Measurements from ENCODE around the gene FGGY. TPM values are rescaled to one million over a fixed set of nuclear protein-coding genes. Genes with fewer than 3 reads are reported as not detected.

Gene FGGY
- total RNA-seq, 1 experiment from 2014 or later = 9.7 TPM

- DNase-seq (ENCODE audit: low read depth) = no peak
Measured at GRCh38 chr1:59502009-59502691, 205.3 kb downstream of the FGGY start.

DNA sequence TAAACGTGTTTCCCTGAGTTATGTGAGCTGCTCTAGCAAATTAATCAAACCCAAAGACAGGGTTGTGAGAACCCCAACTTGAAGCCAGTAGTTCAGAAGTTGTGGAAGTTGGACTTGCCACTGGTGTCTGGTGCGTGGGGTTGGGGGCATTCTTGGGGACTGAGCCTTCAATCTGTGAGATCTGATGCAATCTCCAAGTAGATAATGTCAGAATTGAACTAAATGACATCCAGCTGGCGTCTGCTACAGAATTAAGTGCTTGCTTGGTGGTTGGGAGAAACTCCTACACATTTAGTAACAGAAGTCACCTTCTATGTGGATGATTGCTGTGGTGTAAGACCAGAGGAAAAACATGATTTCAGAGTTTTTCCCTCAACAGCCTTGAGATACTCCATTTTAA, 207.4 kb downstream of the FGGY start:
- no peak for DNase-seq (ENCODE audit: low read depth)

DNA sequence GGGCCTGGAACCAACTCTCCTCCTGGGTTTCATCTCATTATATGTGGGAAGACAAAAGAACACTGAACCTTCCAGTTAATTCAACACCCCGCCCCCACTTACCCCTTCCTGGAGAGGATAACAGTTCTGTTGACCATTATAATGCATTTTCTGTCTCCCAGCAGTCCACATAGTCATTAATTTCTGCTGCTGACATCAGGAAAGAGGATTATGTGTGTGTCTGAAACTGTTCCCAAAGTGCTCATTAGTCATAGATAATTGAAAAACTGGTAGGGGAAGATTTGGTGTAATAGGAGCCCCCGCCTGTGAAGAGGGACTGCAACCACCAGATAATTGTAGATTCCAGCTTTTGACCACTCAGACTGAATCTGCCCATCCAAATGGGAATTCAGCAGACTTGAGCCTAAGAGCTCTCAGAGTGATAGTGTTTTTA, 208.7 kb downstream of the FGGY start:
- no peak for DNase-seq (ENCODE audit: low read depth)

- no peak for DNase-seq (ENCODE audit: low read depth)
Measured at GRCh38 chr1:59506952-59507351, 210.1 kb downstream of the FGGY start.

GRCh38 chr1:59509341-59509875, 212.5 kb downstream of the FGGY start:
- DNase-seq (ENCODE audit: low read depth) = no peak

DNA sequence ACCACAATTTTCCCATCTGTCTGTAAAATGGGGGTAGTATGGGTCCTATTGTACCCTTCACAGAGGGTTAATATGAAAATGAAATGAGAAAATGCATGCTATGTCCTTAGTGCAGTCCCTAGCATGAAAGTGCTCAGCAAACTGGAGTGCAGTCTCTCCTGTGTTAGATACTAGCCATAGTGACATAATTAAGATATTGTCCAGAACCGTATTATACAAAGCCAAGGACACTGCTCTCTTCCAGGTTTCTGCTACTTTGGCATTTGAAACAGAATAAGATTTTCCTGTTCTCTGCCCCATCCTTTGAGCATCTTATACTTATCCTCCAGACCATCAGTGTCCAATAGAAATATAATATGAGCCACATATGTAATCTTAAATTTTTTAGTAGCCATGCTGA, 213.4 kb downstream of the FGGY start:
- DNase-seq (ENCODE audit: low read depth) = no peak

GRCh38 chr1:59511476-59512465, 214.9 kb downstream of the FGGY start:
- no peak for DNase-seq (ENCODE audit: low read depth)

GRCh38 chr1:59512702-59513101, 215.8 kb downstream of the FGGY start:
- DNase-seq (ENCODE audit: low read depth) = no peak

DNA sequence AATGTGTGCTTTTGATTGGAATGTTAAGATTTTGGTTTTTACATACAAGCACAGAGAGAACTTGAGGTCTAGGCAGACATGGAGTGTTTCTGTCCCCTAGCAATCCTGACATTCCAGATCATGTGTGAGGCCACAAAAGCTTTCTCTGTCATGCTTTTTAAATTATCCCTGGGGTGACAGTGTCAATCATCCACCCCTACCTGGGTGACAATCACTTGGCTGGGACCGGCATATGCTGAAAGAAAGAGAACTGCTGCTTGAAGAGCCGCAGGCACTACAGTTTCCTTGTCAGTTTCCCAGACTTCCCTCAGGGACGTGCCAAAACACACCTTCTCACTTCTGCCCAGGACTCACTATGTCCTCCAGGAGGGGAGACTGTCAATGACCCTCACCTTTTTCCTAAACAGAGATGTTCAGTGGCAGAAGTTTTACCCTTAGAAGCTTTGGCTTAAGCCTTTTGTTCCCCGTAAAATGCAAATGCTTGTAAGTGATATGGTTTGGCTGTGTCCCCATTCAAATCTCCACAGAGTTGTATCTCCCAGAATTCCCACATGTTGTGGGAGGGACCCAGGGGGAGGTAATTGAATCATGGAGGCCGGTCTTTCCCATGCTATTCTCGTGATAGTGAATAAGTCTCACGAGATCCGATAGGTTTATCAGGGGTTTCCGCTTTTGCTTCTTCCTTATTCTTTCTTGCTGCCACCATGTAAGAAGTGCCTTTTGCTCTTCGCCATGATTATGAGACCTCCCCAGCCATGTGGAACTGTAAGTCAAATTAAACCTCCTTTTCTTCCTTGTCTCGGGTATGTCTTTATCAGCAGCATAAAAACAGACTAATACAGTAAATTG, 217.4 kb downstream of the FGGY start:
- DNase-seq (ENCODE audit: low read depth) = no peak

GRCh38 chr1:59516881-59517280, 220.0 kb downstream of the FGGY start:
- no peak for DNase-seq (ENCODE audit: low read depth)

- no peak for DNase-seq (ENCODE audit: low read depth)
Measured at GRCh38 chr1:59520194-59520593, 223.3 kb downstream of the FGGY start.

DNA sequence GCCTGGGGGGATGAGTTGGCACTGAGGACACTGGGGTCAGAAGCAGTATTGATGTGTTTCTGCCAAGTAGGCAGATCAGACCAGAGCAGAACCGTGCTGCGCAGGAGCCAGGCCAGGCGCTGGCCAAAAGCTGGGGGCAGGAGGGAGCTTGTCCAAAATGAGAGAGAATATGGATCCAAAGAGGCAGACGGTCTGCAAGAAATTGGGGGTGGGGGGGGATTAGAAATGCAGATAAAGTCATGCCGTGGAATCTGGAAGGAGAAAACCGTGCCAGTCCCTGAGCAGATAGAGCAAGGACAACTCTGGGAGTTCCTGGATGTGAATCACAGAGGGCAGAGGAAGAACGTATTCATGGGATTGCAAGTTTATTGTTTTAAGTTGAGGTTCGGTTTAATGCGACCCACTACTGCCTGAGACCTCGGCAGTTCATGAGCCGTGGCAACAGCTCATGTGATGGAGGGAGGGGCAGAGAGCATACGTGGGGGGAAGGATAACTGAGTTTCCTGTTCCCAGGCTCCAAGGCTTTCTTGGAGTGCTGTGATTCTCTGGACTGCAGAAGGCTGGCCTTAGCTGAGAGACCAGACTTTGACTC, 224.0 kb downstream of the FGGY start:
- peak; percentile 68 for DNase-seq (ENCODE audit: low read depth)

DNA sequence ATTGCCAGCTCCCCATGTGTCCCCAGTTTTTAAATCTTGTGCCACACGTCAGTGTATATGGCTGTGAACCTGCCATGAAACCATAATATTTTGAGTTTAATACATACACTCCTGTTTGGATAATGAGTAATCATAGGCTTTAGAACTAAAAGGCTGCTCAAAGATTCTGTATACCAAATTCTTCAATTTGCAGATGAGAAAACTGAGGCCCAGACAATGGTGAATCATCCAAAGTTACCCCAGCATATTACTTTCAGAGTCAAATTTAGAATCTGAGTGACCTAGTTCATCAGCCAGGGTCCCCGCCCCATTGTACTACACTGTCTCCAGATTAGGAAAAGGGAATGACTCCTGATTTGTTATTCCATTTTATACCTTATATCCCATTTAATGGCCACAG, 224.6 kb downstream of the FGGY start:
- DNase-seq (ENCODE audit: low read depth) = no peak

GRCh38 chr1:59522925-59523505, 226.1 kb downstream of the FGGY start:
- DNase-seq (ENCODE audit: low read depth) = no peak

- DNase-seq (ENCODE audit: low read depth) = no peak
Measured at GRCh38 chr1:59523745-59524450, 227.0 kb downstream of the FGGY start.

DNA sequence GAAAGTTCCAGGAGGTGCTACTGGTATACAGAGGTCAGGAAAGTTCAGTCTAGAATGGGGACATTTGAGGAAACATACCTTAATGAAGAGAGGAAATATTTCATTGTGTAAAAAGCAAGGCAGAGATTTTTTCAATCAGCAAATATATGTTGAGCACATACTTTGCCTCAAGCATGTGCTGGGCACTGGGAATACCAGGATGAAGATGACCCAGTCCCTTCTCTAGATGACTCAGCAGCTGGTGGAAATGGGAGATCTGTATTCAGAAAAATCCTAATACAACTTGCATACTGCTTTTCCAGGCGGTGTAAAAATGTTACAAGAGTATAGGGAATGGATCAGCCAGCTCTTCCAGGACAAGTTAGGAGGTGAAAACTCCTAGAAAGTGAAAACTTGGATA, 229.3 kb downstream of the FGGY start:
- peak; percentile 16 for DNase-seq (ENCODE audit: low read depth)

GRCh38 chr1:59528471-59528870, 231.6 kb downstream of the FGGY start:
- DNase-seq (ENCODE audit: low read depth) = no peak

DNA sequence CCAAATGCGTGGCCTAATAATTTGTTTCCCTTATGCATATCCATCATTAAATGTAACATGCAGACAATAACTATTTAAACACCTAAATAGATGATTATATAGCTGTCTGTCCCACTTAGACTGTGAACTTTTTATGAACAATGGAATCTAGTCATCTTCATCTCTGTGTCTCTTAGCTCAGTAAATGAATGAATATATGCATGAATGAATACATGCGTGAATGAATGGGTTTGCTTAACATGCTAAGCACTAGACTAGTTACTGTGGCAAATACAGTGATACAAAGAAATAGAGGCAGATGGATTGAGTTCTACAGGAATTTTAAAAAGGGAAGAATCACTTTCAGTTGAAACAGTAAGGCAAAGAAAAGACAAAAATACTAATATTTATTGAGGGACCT, 232.0 kb downstream of the FGGY start:
- no peak for DNase-seq (ENCODE audit: low read depth)

- no peak for DNase-seq (ENCODE audit: low read depth)
Measured at GRCh38 chr1:59530119-59530518, 233.2 kb downstream of the FGGY start.

- DNase-seq (ENCODE audit: low read depth) = no peak
Measured at GRCh38 chr1:59532102-59532501, 235.2 kb downstream of the FGGY start.
